Small intestine (tissue), 7 donors: ENCODE results near the gene HSF2. TPM values are rescaled to one million over a fixed set of nuclear protein-coding genes. Genes with fewer than 3 reads are reported as not detected.

Experiments used
- DNase-seq, 2 donors: peaks; one replicate each; pipeline versions ENCODE4 v3.0.0 to v3.0.0-alpha.2; 2013
- FAIRE-seq: peaks from 2 replicates; lab custom pipeline; 2012; peaks lifted over from hg19 to GRCh38; lab: Jason Lieb, UNC
- H3K27ac ChIP-seq, 3 donors: one replicate each; pipeline ENCODE4 v1.5.1; 2013; ENCODE audit warnings: low read length in 2 of 3, mild to moderate bottlenecking in 2 of 3, control low read depth in 1 of 3, inconsistent platforms in 1 of 3, low read depth in 1 of 3, moderate library complexity in 1 of 3
- H3K27me3 ChIP-seq, 3 donors: one replicate each; pipeline ENCODE4 v1.6.1; 2013; ENCODE audit warnings: low read length in 3 of 3, inconsistent platforms in 1 of 3; ENCODE audit not compliant: control insufficient read depth in 3 of 3, insufficient read depth in 3 of 3
- H3K36me3 ChIP-seq, 3 donors: one replicate each; pipeline ENCODE4 v1.6.1; 2013; ENCODE audit warnings: low read length in 3 of 3, inconsistent platforms in 1 of 3, low read depth in 1 of 3, mild to moderate bottlenecking in 1 of 3, moderate library complexity in 1 of 3; ENCODE audit not compliant: control insufficient read depth in 3 of 3, insufficient read depth in 2 of 3
- H3K4me1 ChIP-seq, 3 donors: one replicate each; pipeline ENCODE4 v1.6.1; 2013; ENCODE audit warnings: low read length in 2 of 3, inconsistent platforms in 1 of 3, low read depth in 1 of 3, mild to moderate bottlenecking in 1 of 3, moderate library complexity in 1 of 3; ENCODE audit not compliant: control insufficient read depth in 3 of 3, insufficient read depth in 2 of 3
- H3K4me3 ChIP-seq, 3 donors: one replicate each; pipeline ENCODE4 v1.5.1; 2013; ENCODE audit warnings: low read length in 3 of 3, control low read depth in 1 of 3, inconsistent platforms in 1 of 3, low read depth in 1 of 3, mild to moderate bottlenecking in 1 of 3, moderate library complexity in 1 of 3
- H3K9me3 ChIP-seq, 2 donors: one replicate each; pipeline ENCODE4 v1.6.1; 2013; ENCODE audit warnings: low read depth in 1 of 2, low read length in 1 of 2; ENCODE audit not compliant: control insufficient read depth in 2 of 2, insufficient read depth in 1 of 2
- WGBS, 3 donors: extraction: QIAGEN DNeasy Blood & Tissue Kit; methylation state at CpG; one replicate each; pipeline ENCODE4 v1.1.7; 2013; 5-methylcytosine and 5-hydroxymethylcytosine counted together
- polyA plus RNA-seq, 4 donors: library from polyadenylated mRNA; stranded (reverse) in 3 of 4; unstranded in 1 of 4; fragments of 200-250 nt in 3 of 4; fragments of 120-200 nt in 1 of 4; gene quantifications; one replicate each; pipeline versions ENCODE4 v1.2.1 to v1.2.3, GENCODE V29; 2013
- donor health status: healthy with polysubstance abuse.
- donor health status: control.
- donor health status: control.
- donor health status: Bipolar disorder and iron deficiency.
- donor health status: healthy.

HSF2 gene
- polyA plus RNA-seq, 4 donors = 5.4 to 12.2 (median 6.5) TPM

- Histone ChIP-seq H3K9me3 (no peaks in the 10 kb centered on the region), H3K4me1 (no peaks in the 10 kb centered on the region), H3K27me3 (no peaks in the 10 kb centered on the region), H3K36me3 (no peaks in the 10 kb centered on the region), H3K4me3 (no peak overlapping the region), H3K27ac (no peak overlapping the region)
- FAIRE-seq (no peak), DNase-seq (no peak)
- 78 to 88% (median 85%) methylated on average over 6 of the region's 6 CpGs for WGBS, 3 donors
Observed at GRCh38 chr6:122392564-122393350, 6.7 kb upstream of the HSF2 start.

- 69 to 80% (median 79%) methylated on average over 8 of the region's 8 CpGs for WGBS, 3 donors
- Histone ChIP-seq H3K9me3 (no peaks in the 10 kb centered on the region), H3K4me1 (no peaks in the 10 kb centered on the region), H3K36me3 (no peaks in the 10 kb centered on the region), H3K4me3 (no peak overlapping the region), H3K27ac (no peak overlapping the region), H3K27me3 (no peaks in the 10 kb centered on the region)
- FAIRE-seq = no peak
- DNase-seq = no peak
Observed at GRCh38 chr6:122393351-122393896, 6.0 kb upstream of the HSF2 start.

- Histone ChIP-seq H3K36me3 (no peaks in the 10 kb centered on the region), H3K4me3 (no peak overlapping the region), H3K4me1 (no peaks in the 10 kb centered on the region), H3K27ac (no peak overlapping the region), H3K9me3 (no peaks in the 10 kb centered on the region), H3K27me3 (no peaks in the 10 kb centered on the region)
- DNase-seq (no peak), FAIRE-seq (no peak)
- WGBS, 3 donors = 77 to 94% (median 91%) methylated on average over 5 of the region's 5 CpGs
Observed at GRCh38 chr6:122394016-122394415, 5.4 kb upstream of the HSF2 start.

- DNase-seq = no peak
- H3K4me1 ChIP-seq = peaks cover 0 to 7% (median 7%) of the 10 kb centered on the region in 3 donors
- H3K27me3 ChIP-seq = no peaks in the 10 kb centered on the region
- no peak for FAIRE-seq
- H3K36me3 ChIP-seq = no peaks in the 10 kb centered on the region
- H3K27ac ChIP-seq = peak overlapping the region in 2 of 3 donors; percentile 67 to 90
- H3K4me3 ChIP-seq = peak overlapping the region in 2 of 3 donors; percentile 27 to 31
- no peaks in the 10 kb centered on the region for H3K9me3 ChIP-seq
- 0% methylated on average over 2 of the region's 2 CpGs for whole genome bisulfite sequencing, 3 donors
Observed at GRCh38 chr6:122399055-122399347, 451 bp upstream of the HSF2 start.

GRCh38 chr6:122400121-122400450, 634 bp downstream of the HSF2 start:
- H3K4me3 ChIP-seq = peak overlapping the region; percentile 76 to 91 (median 87)
- H3K9me3 ChIP-seq = no peaks in the 10 kb centered on the region
- no peaks in the 10 kb centered on the region for H3K36me3 ChIP-seq
- 0 to 1% (median 0%) methylated on average over 20 of the region's 20 CpGs for WGBS, 3 donors
- no peak for DNase-seq
- H3K4me1 ChIP-seq = peaks cover 0 to 7% (median 7%) of the 10 kb centered on the region in 3 donors
- FAIRE-seq = no peak
- no peaks in the 10 kb centered on the region for H3K27me3 ChIP-seq
- H3K27ac ChIP-seq = peak overlapping the region in 1 of 3 donors; percentile 87

- FAIRE-seq (no peak), DNase-seq (peak in 1 of 2 donors; percentile 13)
- Histone ChIP-seq H3K36me3 (no peaks in the 10 kb centered on the region), H3K27me3 (no peaks in the 10 kb centered on the region), H3K4me3 (peak overlapping the region in 1 of 3 donors; percentile 87), H3K9me3 (no peaks in the 10 kb centered on the region), H3K4me1 (peaks cover 0 to 7% (median 7%) of the 10 kb centered on the region in 3 donors), H3K27ac (no peak overlapping the region)
- WGBS, 3 donors = 19 to 29% (median 22%) methylated on average over 4 of the region's 4 CpGs
Observed at GRCh38 chr6:122400462-122401089, 1.1 kb downstream of the HSF2 start.

GRCh38 chr6:122401104-122401503, 1.7 kb downstream of the HSF2 start:
- Histone ChIP-seq H3K4me1 (peaks cover 0 to 9% (median 7%) of the 10 kb centered on the region in 3 donors), H3K36me3 (no peaks in the 10 kb centered on the region), H3K9me3 (no peaks in the 10 kb centered on the region), H3K4me3 (no peak overlapping the region), H3K27me3 (no peaks in the 10 kb centered on the region), H3K27ac (no peak overlapping the region)
- no peak for DNase-seq
- no peak for FAIRE-seq
- 63 to 85% (median 74%) methylated on average over 4 of the region's 4 CpGs for WGBS, 3 donors

- 59 to 81% (median 71%) methylated on average over 2 of the region's 2 CpGs for WGBS, 3 donors
- Histone ChIP-seq H3K27ac (no peak overlapping the region), H3K4me1 (peaks cover 0 to 9% (median 7%) of the 10 kb centered on the region in 3 donors), H3K27me3 (no peaks in the 10 kb centered on the region), H3K36me3 (no peaks in the 10 kb centered on the region), H3K9me3 (no peaks in the 10 kb centered on the region), H3K4me3 (no peak overlapping the region)
- no peak for FAIRE-seq
- DNase-seq = no peak
Observed at GRCh38 chr6:122404444-122404843, 5.0 kb downstream of the HSF2 start.
